ENCODE data around the gene URB2. TPM values are rescaled to one million over a fixed set of nuclear protein-coding genes. Genes with fewer than 3 reads are reported as not detected.

URB2 gene
- total and polyA plus RNA-seq, 2 donors: 3.7 to 7.5 TPM

GRCh38 chr1:229665912-229666558 lies 40.0 kb downstream of the URB2 start:
- DNase-seq (ENCODE audit: low read depth in 6 of 9, low spot score in 9 of 9): no peak
- Histone ChIP-seq H3K27me3 (ENCODE audit: control insufficient read depth in 2 of 2, insufficient read depth in 1 of 2, low read length in 1 of 2) (no peaks in the 10 kb centered on the region), H3K9me3 (ENCODE audit: control insufficient read depth in 2 of 2, insufficient read depth in 1 of 2, low read length in 1 of 2) (peaks cover 0 to 8% of the 10 kb centered on the region in 2 donors), H3K4me3 (ENCODE audit: low read length in 2 of 2) (no peak overlapping the region), H3K4me1 (ENCODE audit: control insufficient read depth in 2 of 2, insufficient read depth in 2 of 2, low read length in 2 of 2) (peaks cover 42 to 53% of the 10 kb centered on the region in 2 donors), H3K36me3 (ENCODE audit: control insufficient read depth in 2 of 2, insufficient read depth in 2 of 2, low read length in 1 of 2) (peaks cover 0 to 11% of the 10 kb centered on the region in 2 donors), H3K27ac (ENCODE audit: low read depth in 1 of 2, low read length in 1 of 2) (peak overlapping the region in 1 of 2 donors; percentile 15)
- WGBS: 89% methylated on average over 7 of the region's 7 CpGs

DNA sequence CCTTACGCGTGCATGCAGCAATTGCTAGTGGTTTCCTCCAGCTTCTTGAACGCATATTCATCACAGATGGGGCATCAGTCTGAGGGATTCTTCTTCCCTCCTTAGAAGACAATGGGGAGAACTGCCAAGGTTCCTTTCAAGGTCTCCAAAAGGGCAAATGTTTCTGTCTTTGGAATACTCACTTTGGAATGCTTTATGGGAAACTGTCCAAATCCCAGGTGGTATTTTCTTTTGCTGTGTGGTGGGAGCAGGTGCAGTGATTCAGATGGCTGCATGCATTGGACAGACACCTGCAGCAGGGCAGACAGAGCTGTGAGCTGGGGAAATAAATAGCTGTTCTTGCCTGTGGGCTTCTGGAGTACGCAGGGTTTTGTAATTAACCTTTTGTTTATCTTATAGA lies 40.5 kb downstream of the URB2 start:
- Histone ChIP-seq H3K4me3 (ENCODE audit: low read length in 2 of 2) (no peak overlapping the region), H3K36me3 (ENCODE audit: control insufficient read depth in 2 of 2, insufficient read depth in 2 of 2, low read length in 1 of 2) (peaks cover 0 to 9% of the 10 kb centered on the region in 2 donors), H3K9me3 (ENCODE audit: control insufficient read depth in 2 of 2, insufficient read depth in 1 of 2, low read length in 1 of 2) (peaks cover 0 to 8% of the 10 kb centered on the region in 2 donors), H3K4me1 (ENCODE audit: control insufficient read depth in 2 of 2, insufficient read depth in 2 of 2, low read length in 2 of 2) (peaks cover 38 to 51% of the 10 kb centered on the region in 2 donors), H3K27me3 (ENCODE audit: control insufficient read depth in 2 of 2, insufficient read depth in 1 of 2, low read length in 1 of 2) (no peaks in the 10 kb centered on the region), H3K27ac (ENCODE audit: low read depth in 1 of 2, low read length in 1 of 2) (peak overlapping the region in 1 of 2 donors; percentile 16)
- WGBS: 67% methylated on average over 4 of the region's 4 CpGs
- peak in 1 of 9 donors; percentile 54 for DNase-seq (ENCODE audit: low read depth in 6 of 9, low spot score in 9 of 9)

DNA sequence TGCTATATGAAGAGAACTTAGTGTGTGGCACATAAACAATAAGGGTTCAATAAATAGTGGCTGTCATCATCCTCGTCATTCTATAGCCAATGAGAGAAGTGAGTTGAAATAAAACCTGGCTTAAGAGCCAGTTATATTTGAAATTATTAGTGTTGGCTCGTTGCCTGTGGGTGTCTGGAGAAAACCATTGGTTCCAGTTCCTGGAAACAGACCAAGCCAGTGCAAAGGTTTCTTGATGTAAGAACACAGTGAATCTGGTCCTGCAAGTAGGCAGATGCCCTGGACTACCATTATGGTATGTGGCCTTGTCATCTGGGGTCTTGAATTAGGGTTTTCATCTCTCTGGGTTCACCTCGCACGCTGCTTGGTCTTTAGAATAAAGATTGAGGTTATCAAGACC lies 43.3 kb downstream of the URB2 start:
- Histone ChIP-seq H3K4me1 (ENCODE audit: control insufficient read depth in 2 of 2, insufficient read depth in 2 of 2, low read length in 2 of 2) (peaks cover 52 to 62% of the 10 kb centered on the region in 2 donors), H3K4me3 (ENCODE audit: low read length in 2 of 2) (no peak overlapping the region), H3K27ac (ENCODE audit: low read depth in 1 of 2, low read length in 1 of 2) (no peak overlapping the region), H3K9me3 (ENCODE audit: control insufficient read depth in 2 of 2, insufficient read depth in 1 of 2, low read length in 1 of 2) (peaks cover 0 to 5% of the 10 kb centered on the region in 2 donors), H3K36me3 (ENCODE audit: control insufficient read depth in 2 of 2, insufficient read depth in 2 of 2, low read length in 1 of 2) (no peaks in the 10 kb centered on the region), H3K27me3 (ENCODE audit: control insufficient read depth in 2 of 2, insufficient read depth in 1 of 2, low read length in 1 of 2) (no peaks in the 10 kb centered on the region)
- WGBS: 97% methylated on average over 4 of the region's 4 CpGs
- no peak for DNase-seq (ENCODE audit: low read depth in 6 of 9, low spot score in 9 of 9)

DNA sequence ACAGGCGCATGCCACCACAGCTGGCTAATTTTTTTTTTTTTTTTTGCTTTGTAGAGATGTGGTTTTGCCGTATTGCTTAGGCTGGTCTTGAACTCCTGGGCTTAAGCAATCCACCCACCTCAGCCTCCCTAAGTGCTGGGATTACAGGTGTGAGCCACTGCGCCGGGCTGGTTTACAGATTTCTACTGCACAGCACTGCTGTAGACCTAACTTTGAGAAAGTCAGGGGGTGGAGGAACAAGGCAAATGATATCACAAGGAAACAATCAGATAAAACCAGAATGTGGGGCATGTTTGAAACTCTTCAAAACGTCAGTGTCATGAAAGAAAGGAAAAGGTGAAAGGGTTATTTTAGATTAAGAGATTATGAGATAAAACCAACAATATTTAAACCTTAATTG lies 45.3 kb downstream of the URB2 start:
- WGBS: 21% methylated on average over 5 of the region's 5 CpGs
- H3K27ac ChIP-seq (ENCODE audit: low read depth in 1 of 2, low read length in 1 of 2): peak overlapping the region; percentile 36 to 76
- peaks cover 0 to 5% of the 10 kb centered on the region in 2 donors for H3K9me3 ChIP-seq (ENCODE audit: control insufficient read depth in 2 of 2, insufficient read depth in 1 of 2, low read length in 1 of 2)
- H3K27me3 ChIP-seq (ENCODE audit: control insufficient read depth in 2 of 2, insufficient read depth in 1 of 2, low read length in 1 of 2): no peaks in the 10 kb centered on the region
- no peak overlapping the region for H3K4me3 ChIP-seq (ENCODE audit: low read length in 2 of 2)
- H3K4me1 ChIP-seq (ENCODE audit: control insufficient read depth in 2 of 2, insufficient read depth in 2 of 2, low read length in 2 of 2): peaks cover 43 to 49% of the 10 kb centered on the region in 2 donors
- H3K36me3 ChIP-seq (ENCODE audit: control insufficient read depth in 2 of 2, insufficient read depth in 2 of 2, low read length in 1 of 2): no peaks in the 10 kb centered on the region
- peak in 4 of 9 donors; percentile 72 to 87 (median 78) for DNase-seq (ENCODE audit: low read depth in 6 of 9, low spot score in 9 of 9)

- H3K4me3 ChIP-seq (ENCODE audit: low read length in 2 of 2): no peak overlapping the region
- DNase-seq (ENCODE audit: low read depth in 6 of 9, low spot score in 9 of 9): peak in 1 of 9 donors; percentile 64
- peaks cover 33 to 40% of the 10 kb centered on the region in 2 donors for H3K4me1 ChIP-seq (ENCODE audit: control insufficient read depth in 2 of 2, insufficient read depth in 2 of 2, low read length in 2 of 2)
- H3K27me3 ChIP-seq (ENCODE audit: control insufficient read depth in 2 of 2, insufficient read depth in 1 of 2, low read length in 1 of 2): no peaks in the 10 kb centered on the region
- H3K27ac ChIP-seq (ENCODE audit: low read depth in 1 of 2, low read length in 1 of 2): peak overlapping the region; percentile 73 to 76
- H3K36me3 ChIP-seq (ENCODE audit: control insufficient read depth in 2 of 2, insufficient read depth in 2 of 2, low read length in 1 of 2): no peaks in the 10 kb centered on the region
- WGBS: 6% methylated on average over 2 of the region's 2 CpGs
- H3K9me3 ChIP-seq (ENCODE audit: control insufficient read depth in 2 of 2, insufficient read depth in 1 of 2, low read length in 1 of 2): peaks cover 0 to 5% of the 10 kb centered on the region in 2 donors
These were observed 46.2 kb downstream of the URB2 start for GRCh38 chr1:229672246-229672645.

GRCh38 chr1:229674042-229674441 lies 48.0 kb downstream of the URB2 start:
- H3K4me3 ChIP-seq (ENCODE audit: low read length in 2 of 2): no peak overlapping the region
- H3K9me3 ChIP-seq (ENCODE audit: control insufficient read depth in 2 of 2, insufficient read depth in 1 of 2, low read length in 1 of 2): no peaks in the 10 kb centered on the region
- H3K27me3 ChIP-seq (ENCODE audit: control insufficient read depth in 2 of 2, insufficient read depth in 1 of 2, low read length in 1 of 2): no peaks in the 10 kb centered on the region
- peak in 4 of 9 donors; percentile 72 to 89 (median 78) for DNase-seq (ENCODE audit: low read depth in 6 of 9, low spot score in 9 of 9)
- H3K36me3 ChIP-seq (ENCODE audit: control insufficient read depth in 2 of 2, insufficient read depth in 2 of 2, low read length in 1 of 2): no peaks in the 10 kb centered on the region
- peak overlapping the region; percentile 76 to 79 for H3K27ac ChIP-seq (ENCODE audit: low read depth in 1 of 2, low read length in 1 of 2)
- peaks cover 27 to 33% of the 10 kb centered on the region in 2 donors for H3K4me1 ChIP-seq (ENCODE audit: control insufficient read depth in 2 of 2, insufficient read depth in 2 of 2, low read length in 2 of 2)
- WGBS: 26% methylated on average over 5 of the region's 5 CpGs

GRCh38 chr1:229675396-229675795 lies 49.3 kb downstream of the URB2 start:
- H3K27me3 ChIP-seq (ENCODE audit: control insufficient read depth in 2 of 2, insufficient read depth in 1 of 2, low read length in 1 of 2): no peaks in the 10 kb centered on the region
- no peak overlapping the region for H3K4me3 ChIP-seq (ENCODE audit: low read length in 2 of 2)
- no peak for DNase-seq (ENCODE audit: low read depth in 6 of 9, low spot score in 9 of 9)
- H3K27ac ChIP-seq (ENCODE audit: low read depth in 1 of 2, low read length in 1 of 2): no peak overlapping the region
- peaks cover 0 to 3% of the 10 kb centered on the region in 2 donors for H3K9me3 ChIP-seq (ENCODE audit: control insufficient read depth in 2 of 2, insufficient read depth in 1 of 2, low read length in 1 of 2)
- peaks cover 27 to 33% of the 10 kb centered on the region in 2 donors for H3K4me1 ChIP-seq (ENCODE audit: control insufficient read depth in 2 of 2, insufficient read depth in 2 of 2, low read length in 2 of 2)
- no peaks in the 10 kb centered on the region for H3K36me3 ChIP-seq (ENCODE audit: control insufficient read depth in 2 of 2, insufficient read depth in 2 of 2, low read length in 1 of 2)

DNA sequence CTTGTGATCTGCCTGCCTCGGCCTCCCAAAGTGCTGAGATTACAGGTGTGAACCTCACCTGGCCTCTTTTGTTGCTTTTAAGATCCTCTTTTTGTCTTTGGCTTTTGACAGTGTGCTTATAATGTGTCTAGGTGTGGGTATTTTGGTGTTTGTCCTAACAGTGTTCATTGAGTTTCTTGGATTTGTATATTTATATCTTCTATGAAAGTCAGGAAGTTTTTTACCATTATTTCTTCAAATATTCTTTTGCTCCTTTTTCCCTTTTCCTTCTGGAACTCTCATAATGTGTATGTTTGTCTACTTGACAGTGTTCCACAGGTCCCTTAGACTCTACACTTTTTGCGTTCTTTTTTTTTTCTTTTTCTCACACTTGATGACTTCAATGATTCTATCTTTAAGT lies 59.1 kb downstream of the URB2 start:
- Histone ChIP-seq H3K27me3 (ENCODE audit: control insufficient read depth in 2 of 2, insufficient read depth in 1 of 2, low read length in 1 of 2) (no peaks in the 10 kb centered on the region), H3K27ac (ENCODE audit: low read depth in 1 of 2, low read length in 1 of 2) (no peak overlapping the region), H3K4me3 (ENCODE audit: low read length in 2 of 2) (no peak overlapping the region), H3K36me3 (ENCODE audit: control insufficient read depth in 2 of 2, insufficient read depth in 2 of 2, low read length in 1 of 2) (no peaks in the 10 kb centered on the region), H3K4me1 (ENCODE audit: control insufficient read depth in 2 of 2, insufficient read depth in 2 of 2, low read length in 2 of 2) (peaks cover 6 to 14% of the 10 kb centered on the region in 2 donors), H3K9me3 (ENCODE audit: control insufficient read depth in 2 of 2, insufficient read depth in 1 of 2, low read length in 1 of 2) (peaks cover 3 to 11% of the 10 kb centered on the region in 2 donors)
- WGBS: 99% methylated on average over 2 of the region's 2 CpGs
- DNase-seq (ENCODE audit: low read depth in 6 of 9, low spot score in 9 of 9): no peak

- H3K4me1 ChIP-seq (ENCODE audit: control insufficient read depth in 2 of 2, insufficient read depth in 2 of 2, low read length in 2 of 2): peaks cover 36 to 56% of the 10 kb centered on the region in 2 donors
- H3K27ac ChIP-seq (ENCODE audit: low read depth in 1 of 2, low read length in 1 of 2): peak overlapping the region in 1 of 2 donors; percentile 66
- H3K36me3 ChIP-seq (ENCODE audit: control insufficient read depth in 2 of 2, insufficient read depth in 2 of 2, low read length in 1 of 2): no peaks in the 10 kb centered on the region
- DNase-seq (ENCODE audit: low read depth in 6 of 9, low spot score in 9 of 9): peak in 1 of 9 donors; percentile 61
- peaks cover 3 to 13% of the 10 kb centered on the region in 2 donors for H3K9me3 ChIP-seq (ENCODE audit: control insufficient read depth in 2 of 2, insufficient read depth in 1 of 2, low read length in 1 of 2)
- no peaks in the 10 kb centered on the region for H3K27me3 ChIP-seq (ENCODE audit: control insufficient read depth in 2 of 2, insufficient read depth in 1 of 2, low read length in 1 of 2)
- 89% methylated on average over 4 of the region's 4 CpGs for whole genome bisulfite sequencing
- H3K4me3 ChIP-seq (ENCODE audit: low read length in 2 of 2): no peak overlapping the region
These were observed 63.2 kb downstream of the URB2 start for GRCh38 chr1:229689273-229689672.

Data from thymus (tissue), 11 donors.